Neuronal stem cell (in vitro differentiated cells): Measurements from ENCODE around the gene AFAP1.
A peak's percentile ranks its signal among the peaks of the same experiment; 100 is the strongest.

Source experiments
- DNase-seq: peaks from one replicate; pipeline ENCODE4 v3.0.0-alpha.2; 2013; ENCODE audit warnings: low spot score
- H2AFZ ChIP-seq: one replicate; pipeline ENCODE4 v1.6.1; 2013; ENCODE audit warnings: mild to moderate bottlenecking, low read length, inconsistent platforms
- H2AK5ac ChIP-seq: 2 replicates; pipeline ENCODE4 v1.6.1; 2013; ENCODE audit warnings: low read depth, mild to moderate bottlenecking, inconsistent platforms, low read length, moderate library complexity, mixed read lengths
- H2BK120ac ChIP-seq: 2 replicates; pipeline ENCODE4 v1.6.1; 2013; ENCODE audit warnings: low read depth, mild to moderate bottlenecking, inconsistent platforms, low read length, moderate library complexity, mixed read lengths
- H2BK12ac ChIP-seq: one replicate; pipeline ENCODE4 v1.6.1; 2013; ENCODE audit warnings: low read length, inconsistent platforms
- H2BK15ac ChIP-seq: 2 replicates; pipeline ENCODE4 v1.6.1; 2013; ENCODE audit warnings: mild to moderate bottlenecking, low read length, inconsistent platforms, mixed read lengths
- H2BK5ac ChIP-seq: one replicate; pipeline ENCODE4 v1.6.1; 2013; ENCODE audit warnings: inconsistent platforms, mild to moderate bottlenecking, low read length, moderate library complexity
- H3K14ac ChIP-seq: one replicate; pipeline ENCODE4 v1.6.1; 2013; ENCODE audit warnings: low read length, inconsistent platforms
- H3K18ac ChIP-seq: 2 replicates; pipeline ENCODE4 v1.6.1; 2013; ENCODE audit warnings: low read length, inconsistent platforms
- H3K23ac ChIP-seq: 2 replicates; pipeline ENCODE4 v1.6.1; 2013; ENCODE audit warnings: low read depth, mild to moderate bottlenecking, mixed read lengths, low read length, inconsistent platforms; ENCODE audit not compliant: poor library complexity
- H3K27ac ChIP-seq: replicated peaks from 3 replicates; pipeline ENCODE4 v1.5.1; 2013; ENCODE audit warnings: low read length, inconsistent platforms
- H3K27me3 ChIP-seq, 3 experiments: 2 replicates each; pipeline ENCODE4 v1.6.1; 2013; ENCODE audit warnings: low read length in 3 of 3, mild to moderate bottlenecking in 2 of 3, inconsistent platforms in 1 of 3, low read depth in 1 of 3, mixed read lengths in 1 of 3, moderate library complexity in 1 of 3; ENCODE audit not compliant: control insufficient read depth in 3 of 3, insufficient read depth in 3 of 3
- H3K36me3 ChIP-seq, 2 donors: replicated peaks in 1 of 2; 2 replicates each; pipeline ENCODE4 v1.6.1; 2013; ENCODE audit warnings: low read length in 2 of 2; ENCODE audit not compliant: control insufficient read depth in 2 of 2, insufficient read depth in 2 of 2
- H3K4ac ChIP-seq: 2 replicates; pipeline ENCODE4 v1.6.1; 2013; ENCODE audit warnings: inconsistent platforms, mild to moderate bottlenecking, low read length, moderate library complexity
- H3K4me1 ChIP-seq, 2 donors: 1 replicate in 1 of 2; 2 replicates in 1 of 2; pipeline ENCODE4 v1.6.1; 2013; ENCODE audit warnings: low read length in 2 of 2, low read depth in 1 of 2; ENCODE audit not compliant: control insufficient read depth in 2 of 2, insufficient read depth in 1 of 2
- H3K4me2 ChIP-seq: one replicate; pipeline ENCODE4 v1.6.1; 2013; ENCODE audit warnings: mild to moderate bottlenecking, low read length, inconsistent platforms; ENCODE audit not compliant: insufficient read depth, poor library complexity, severe bottlenecking
- H3K4me3 ChIP-seq, 2 donors: 2 replicates each; pipeline ENCODE4 v1.5.1; 2013; ENCODE audit warnings: low read length in 2 of 2, mild to moderate bottlenecking in 2 of 2, inconsistent platforms in 1 of 2, moderate library complexity in 1 of 2
- H3K79me1 ChIP-seq: one replicate; pipeline ENCODE4 v1.6.1; 2013; ENCODE audit warnings: low read depth, mild to moderate bottlenecking, inconsistent platforms, low read length, moderate library complexity
- H3K9ac ChIP-seq: one replicate; pipeline ENCODE4 v1.6.1; 2013; ENCODE audit warnings: mild to moderate bottlenecking, low read depth, low read length, inconsistent platforms; ENCODE audit not compliant: poor library complexity
- H3K9me3 ChIP-seq, 2 donors: replicated peaks in 1 of 2; 2 replicates each; pipeline versions ENCODE3 to v1.6.1; 2013; ENCODE audit warnings: low read length in 2 of 2, mild to moderate bottlenecking in 2 of 2, inconsistent platforms in 1 of 2, low read depth in 1 of 2, mixed read lengths in 1 of 2, moderate library complexity in 1 of 2; ENCODE audit not compliant: control insufficient read depth in 2 of 2, insufficient read depth in 1 of 2
- H4K8ac ChIP-seq: one replicate; pipeline ENCODE4 v1.6.1; 2013; ENCODE audit warnings: low read depth, mild to moderate bottlenecking, inconsistent platforms, low read length, moderate library complexity
- H4K91ac ChIP-seq: one replicate; pipeline ENCODE4 v1.6.1; 2013; ENCODE audit warnings: low read length, low read depth, mild to moderate bottlenecking, inconsistent platforms; ENCODE audit not compliant: poor library complexity
- WGBS, 2 donors: extraction: QIAGEN DNeasy Blood & Tissue Kit; methylation state at CpG; one replicate each; pipeline ENCODE4 v1.1.7; 2013; ENCODE audit warnings: missing lambda C conversion rate in 2 of 2, mixed read lengths in 1 of 2; ENCODE audit not compliant: insufficient read length in 2 of 2, insufficient replicate concordance in 1 of 2; ENCODE audit errors: extremely low coverage in 2 of 2; 5-methylcytosine and 5-hydroxymethylcytosine counted together

Gene AFAP1

GRCh38 chr4:7950301-7951092, 10.8 kb upstream of the AFAP1 start:
- Histone ChIP-seq H3K18ac (no peak overlapping the region), H2AFZ (no peak overlapping the region), H3K27me3 (peaks cover 0 to 9% (median 0%) of the 10 kb centered on the region in 3 experiments), H3K23ac (peak overlapping the region; percentile 70), H2BK5ac (no peak overlapping the region), H3K9ac (no peak overlapping the region), H3K79me1 (no peaks in the 10 kb centered on the region), H3K14ac (no peak overlapping the region), H4K91ac (no peak overlapping the region), H2BK12ac (no peak overlapping the region), H3K4ac (no peak overlapping the region), H3K9me3 (no peaks in the 10 kb centered on the region), H2AK5ac (peak overlapping the region; percentile 29), H2BK15ac (no peak overlapping the region), H2BK120ac (no peak overlapping the region), H4K8ac (no peak overlapping the region), H3K4me2 (no peak overlapping the region), H3K36me3 (no peaks in the 10 kb centered on the region), H3K4me1 (no peaks in the 10 kb centered on the region), H3K4me3 (no peak overlapping the region), H3K27ac (no peak overlapping the region)
- no peak for DNase-seq
- WGBS, 2 donors, result no CpG with 5 or more reads among the region's 18 CpGs

GRCh38 chr4:7949759-7950158, 10.1 kb upstream of the AFAP1 start:
- Histone ChIP-seq H3K23ac (no peak overlapping the region), H3K9me3 (no peaks in the 10 kb centered on the region), H3K79me1 (no peaks in the 10 kb centered on the region), H4K91ac (no peak overlapping the region), H3K14ac (no peak overlapping the region), H3K18ac (peak overlapping the region; percentile 51), H3K27me3 (peaks cover 0 to 9% (median 0%) of the 10 kb centered on the region in 3 experiments), H2BK120ac (no peak overlapping the region), H2AFZ (no peak overlapping the region), H3K9ac (no peak overlapping the region), H2BK12ac (no peak overlapping the region), H3K27ac (no peak overlapping the region), H3K36me3 (no peaks in the 10 kb centered on the region), H2AK5ac (no peak overlapping the region), H4K8ac (no peak overlapping the region), H2BK15ac (no peak overlapping the region), H3K4me1 (no peaks in the 10 kb centered on the region), H3K4me2 (no peak overlapping the region), H2BK5ac (no peak overlapping the region), H3K4ac (no peak overlapping the region), H3K4me3 (no peak overlapping the region)
- WGBS, 2 donors, result no CpG with 5 or more reads among the region's 4 CpGs
- no peak for DNase-seq

GRCh38 chr4:7947927-7948326, 8.3 kb upstream of the AFAP1 start:
- no peak overlapping the region for H3K27ac ChIP-seq
- no peak overlapping the region for H2AK5ac ChIP-seq
- H2AFZ ChIP-seq, result no peak overlapping the region
- no peak overlapping the region for H2BK5ac ChIP-seq
- WGBS, 2 donors, result no CpG with 5 or more reads among the region's 4 CpGs
- no peak overlapping the region for H4K8ac ChIP-seq
- H3K36me3 ChIP-seq, result no peaks in the 10 kb centered on the region
- no peak overlapping the region for H3K9ac ChIP-seq
- H3K4me3 ChIP-seq, result no peak overlapping the region
- H2BK120ac ChIP-seq, result no peak overlapping the region
- no peak overlapping the region for H4K91ac ChIP-seq
- no peaks in the 10 kb centered on the region for H3K79me1 ChIP-seq
- no peak overlapping the region for H3K14ac ChIP-seq
- no peak overlapping the region for H2BK12ac ChIP-seq
- no peak overlapping the region for H2BK15ac ChIP-seq
- H3K4me1 ChIP-seq, result no peaks in the 10 kb centered on the region
- H3K23ac ChIP-seq, result no peak overlapping the region
- H3K27me3 ChIP-seq, result peaks cover 0 to 9% (median 0%) of the 10 kb centered on the region in 3 experiments
- H3K4ac ChIP-seq, result no peak overlapping the region
- DNase-seq, result no peak
- H3K18ac ChIP-seq, result no peak overlapping the region
- no peaks in the 10 kb centered on the region for H3K9me3 ChIP-seq
- H3K4me2 ChIP-seq, result no peak overlapping the region

- Histone ChIP-seq H3K27me3 (peaks cover 0 to 21% (median 0%) of the 10 kb centered on the region in 3 experiments), H3K9ac (no peak overlapping the region), H2BK12ac (no peak overlapping the region), H3K9me3 (no peaks in the 10 kb centered on the region), H2AFZ (no peak overlapping the region), H3K23ac (no peak overlapping the region), H3K79me1 (no peaks in the 10 kb centered on the region), H3K4me1 (no peaks in the 10 kb centered on the region), H3K4ac (no peak overlapping the region), H3K4me2 (no peak overlapping the region), H2AK5ac (peak overlapping the region; percentile 47), H3K14ac (no peak overlapping the region), H3K36me3 (no peaks in the 10 kb centered on the region), H4K8ac (no peak overlapping the region), H3K27ac (no peak overlapping the region), H2BK120ac (no peak overlapping the region), H2BK5ac (no peak overlapping the region), H2BK15ac (no peak overlapping the region), H3K18ac (no peak overlapping the region), H3K4me3 (no peak overlapping the region), H4K91ac (no peak overlapping the region)
- no CpG with 5 or more reads among the region's 14 CpGs for WGBS, 2 donors
- DNase-seq, result no peak
Observed at GRCh38 chr4:7945709-7946380, 6.2 kb upstream of the AFAP1 start.
